HepG2 (cell line): Measurements from ENCODE around the gene NUDT9. TPM values are rescaled to one million over a fixed set of nuclear protein-coding genes. Genes with fewer than 3 reads are reported as not detected.
A peak's percentile ranks its signal among the peaks of the same experiment; 100 is the strongest.

Experiments
- BRCA1 ChIP-seq: sonication (generic); formaldehyde crosslinking; IDR thresholded peaks from 2 replicates; pipeline ENCODE4 v1.4.0; 2020; ENCODE audit warnings: missing genetic modification reagents
- BRF2 ChIP-seq: sonication (generic); formaldehyde crosslinking; IDR thresholded peaks from 2 replicates; pipeline ENCODE4 v1.8.1; 2022; ENCODE audit warnings: mild to moderate bottlenecking, missing genetic modification reagents
- ETV5 ChIP-seq: IDR thresholded peaks from 2 replicates; pipeline ENCODE4 v1.6.1; 2018; ENCODE audit warnings: missing biosample characterization, missing genetic modification reagents, inconsistent platforms, borderline replicate concordance
- HOXA9 ChIP-seq: sonication (generic); formaldehyde crosslinking; IDR thresholded peaks from 2 replicates; pipeline ENCODE4 v1.8.1; 2022; ENCODE audit warnings: missing genetic modification reagents, mild to moderate bottlenecking, moderate library complexity, borderline replicate concordance
- NCOA1 ChIP-seq: sonication (generic); formaldehyde crosslinking; IDR thresholded peaks from 2 replicates; pipeline ENCODE4 v1.9.0; 2021; ENCODE audit warnings: missing genetic modification reagents
- SRF ChIP-seq: IDR thresholded peaks from 2 replicates; pipeline ENCODE4 v1.6.1; 2011; ENCODE audit warnings: mild to moderate bottlenecking, low read depth, low read length, moderate library complexity
- SRY ChIP-seq: sonication (generic); formaldehyde crosslinking; IDR thresholded peaks from 2 replicates; pipeline ENCODE4 v1.8.0; 2022; ENCODE audit warnings: mild to moderate bottlenecking, missing genetic modification reagents
- TARDBP ChIP-seq: sonication (generic); formaldehyde crosslinking; IDR thresholded peaks from 2 replicates; pipeline ENCODE4 v1.8.0; 2022; ENCODE audit warnings: mild to moderate bottlenecking, missing genetic modification reagents
- TEAD2 ChIP-seq: sonication (generic); formaldehyde crosslinking; IDR thresholded peaks from 2 replicates; pipeline ENCODE4 v1.9.0; 2021; ENCODE audit warnings: missing genetic modification reagents
- THAP8 ChIP-seq: sonication (generic); formaldehyde crosslinking; IDR thresholded peaks from 2 replicates; pipeline ENCODE4 v1.5.1; 2020; ENCODE audit warnings: missing genetic modification reagents, mild to moderate bottlenecking, borderline replicate concordance
- ZFP82 ChIP-seq: sonication (generic); formaldehyde crosslinking; IDR thresholded peaks from 2 replicates; pipeline ENCODE4 v1.5.1; 2020; ENCODE audit warnings: mild to moderate bottlenecking, missing genetic modification reagents, borderline replicate concordance
- ZKSCAN8 ChIP-seq: IDR thresholded peaks from 2 replicates; pipeline ENCODE4 v1.6.1; 2016; ENCODE audit warnings: borderline replicate concordance, missing genetic modification reagents, missing compliant biosample characterization
- ZNF160 ChIP-seq: sonication (generic); formaldehyde crosslinking; IDR thresholded peaks from 2 replicates; pipeline ENCODE4 v1.8.0; 2022; ENCODE audit warnings: mild to moderate bottlenecking, inconsistent platforms, missing genetic modification reagents
- ZNF235 ChIP-seq: sonication (generic); formaldehyde crosslinking; IDR thresholded peaks from 2 replicates; pipeline ENCODE4 v1.8.1; 2023; ENCODE audit warnings: mild to moderate bottlenecking, missing genetic modification reagents, borderline replicate concordance
- ZNF276 ChIP-seq: sonication (generic); formaldehyde crosslinking; IDR thresholded peaks from 2 replicates; pipeline ENCODE4 v1.4.0; 2020; ENCODE audit warnings: mild to moderate bottlenecking, low read depth, missing genetic modification reagents
- ZNF484 ChIP-seq: sonication (generic); formaldehyde crosslinking; IDR thresholded peaks from 2 replicates; pipeline ENCODE4 v1.5.1; 2020; ENCODE audit warnings: mild to moderate bottlenecking, low read depth, missing genetic modification reagents, borderline replicate concordance
- ZNF576 ChIP-seq: sonication (generic); formaldehyde crosslinking; IDR thresholded peaks from 2 replicates; pipeline ENCODE4 v1.4.0; 2020; ENCODE audit warnings: mild to moderate bottlenecking, missing genetic modification reagents
- ZNF577 ChIP-seq: sonication (generic); formaldehyde crosslinking; IDR thresholded peaks from 2 replicates; pipeline ENCODE4 v1.4.0; 2020; ENCODE audit warnings: mild to moderate bottlenecking, low read depth, missing genetic modification reagents, borderline replicate concordance
- ZNF598 ChIP-seq: sonication (generic); formaldehyde crosslinking; IDR thresholded peaks from 2 replicates; pipeline ENCODE4 v1.5.1; 2020; ENCODE audit warnings: mild to moderate bottlenecking, missing genetic modification reagents, borderline replicate concordance
- ZNF644 ChIP-seq: IDR thresholded peaks from 2 replicates; pipeline ENCODE4 v1.6.1; 2016; ENCODE audit warnings: low read depth
- ZNF713 ChIP-seq: sonication (generic); formaldehyde crosslinking; IDR thresholded peaks from 2 replicates; pipeline ENCODE4 v1.4.0; 2020; ENCODE audit warnings: mild to moderate bottlenecking, missing genetic modification reagents
- ZNF75D ChIP-seq: sonication (generic); formaldehyde crosslinking; IDR thresholded peaks from 2 replicates; pipeline ENCODE4 v1.8.1; 2023; ENCODE audit warnings: missing genetic modification reagents, mild to moderate bottlenecking, borderline replicate concordance
- polyA plus RNA-seq, 8 experiments: library from polyadenylated mRNA; depleted of rRNA in 3 of 8; stranded (reverse) in 7 of 8; unstranded in 1 of 8; fragments of >200 nt; fragmentation: Illumina TruSeq in 4 of 8; extraction: Trizol in 4 of 8; gene quantifications; 2 replicates each; pipeline versions ENCODE4 v1.2.1 to v1.2.3, GENCODE V29; 2011 to 2016; ENCODE audit warnings: low read depth in 4 of 8, missing spikeins in 1 of 8, mixed read lengths in 1 of 8; ENCODE audit not compliant: insufficient read depth in 1 of 8
- total RNA-seq, 5 experiments: library from RNA; depleted of rRNA; stranded (reverse); fragments of >200 nt; fragmentation: Illumina TruSeq; extraction: Trizol; gene quantifications; 2 replicates each; pipeline ENCODE4 v1.2.3, GENCODE V29; 2016; ENCODE audit warnings: low read depth in 1 of 5
- TF ChIP-seq, protein P1 (sequence below): sonication (generic); formaldehyde crosslinking; IDR thresholded peaks from 2 replicates; pipeline ENCODE4 v1.5.0; 2020; ENCODE audit warnings: missing genetic modification reagents
- TF ChIP-seq, protein P2 (sequence below): IDR thresholded peaks from 2 replicates; pipeline ENCODE4 v1.6.1; 2012; ENCODE audit warnings: inconsistent platforms

NUDT9 gene
- total and polyA plus RNA-seq, 2 of the 13 experiments (the other 11 are each of a cell fraction or from before 2014, with no cell fraction given), result 10.4 to 12.3 TPM

DNA sequence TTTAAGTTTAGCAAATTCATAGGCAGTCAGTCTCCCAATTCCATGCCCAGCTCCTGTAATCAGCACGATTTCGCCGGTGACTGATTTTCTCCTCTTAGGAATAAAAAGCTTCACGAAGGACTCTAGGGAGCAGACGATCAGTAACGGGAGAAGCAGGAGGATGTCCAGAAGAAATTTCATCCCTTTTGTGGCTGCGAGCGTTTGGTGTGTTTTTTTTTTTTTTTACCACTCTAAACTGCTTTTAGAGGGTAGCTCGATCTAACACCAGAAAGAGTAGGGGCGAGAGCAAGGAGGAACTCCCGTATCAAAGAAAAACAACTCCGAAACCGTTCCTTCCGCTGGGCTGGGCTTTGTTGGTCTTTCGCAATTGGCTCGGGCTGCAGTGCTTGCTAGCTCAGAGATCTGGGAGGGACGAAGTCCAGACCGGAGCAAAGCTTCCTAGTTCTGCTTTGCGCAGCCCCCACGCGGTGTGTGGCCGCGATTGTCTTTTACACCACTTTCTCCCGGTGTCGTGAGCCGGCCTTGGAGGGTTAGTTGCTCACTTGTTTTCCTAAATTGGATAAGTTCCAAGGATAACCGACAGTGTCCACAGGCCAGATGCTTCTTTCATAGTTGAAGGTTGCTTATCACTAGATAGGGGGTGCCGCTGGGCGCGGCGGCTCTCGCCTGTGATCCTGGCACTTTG lies 31.3 kb upstream of the NUDT9 start, which contains the start of gene HSD17B11 (continued):
- TF ChIP-seq BRF2 (CRISPR knock-in tag), result peak; percentile 64; the same call in 1 of the 2 replicates
- TF ChIP-seq ZKSCAN8 (CRISPR knock-in tag), result peak; percentile 93
- TF ChIP-seq ZNF484, result no peak
- no peak for TF ChIP-seq ZNF576 (CRISPR knock-in tag)
- TF ChIP-seq, protein P1, sequence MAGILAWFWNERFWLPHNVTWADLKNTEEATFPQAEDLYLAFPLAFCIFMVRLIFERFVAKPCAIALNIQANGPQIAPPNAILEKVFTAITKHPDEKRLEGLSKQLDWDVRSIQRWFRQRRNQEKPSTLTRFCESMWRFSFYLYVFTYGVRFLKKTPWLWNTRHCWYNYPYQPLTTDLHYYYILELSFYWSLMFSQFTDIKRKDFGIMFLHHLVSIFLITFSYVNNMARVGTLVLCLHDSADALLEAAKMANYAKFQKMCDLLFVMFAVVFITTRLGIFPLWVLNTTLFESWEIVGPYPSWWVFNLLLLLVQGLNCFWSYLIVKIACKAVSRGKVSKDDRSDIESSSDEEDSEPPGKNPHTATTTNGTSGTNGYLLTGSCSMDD (CRISPR knock-in tag), result no peak
- TF ChIP-seq ZNF598, result peak; percentile 74
- TF ChIP-seq TARDBP (CRISPR knock-in tag), result peak; percentile 93
- TF ChIP-seq ZNF713 (CRISPR knock-in tag), result no peak
- TF ChIP-seq ZFP82 (CRISPR knock-in tag), result 0 out of 2 replicates have a peak, but pooled peaks have one; percentile 31
- no peak for TF ChIP-seq ZNF75D (CRISPR knock-in tag)
- no peak for TF ChIP-seq THAP8
- TF ChIP-seq TEAD2, result no peak
- TF ChIP-seq ZNF160 (CRISPR knock-in tag), result no peak; the same call in 1 of the 2 replicates
- TF ChIP-seq ZNF577 (CRISPR knock-in tag), result no peak
- peak; percentile 49; the same call in 1 of the 2 replicates for TF ChIP-seq BRCA1 (CRISPR knock-in tag)
- TF ChIP-seq NCOA1, result peak; percentile 82
- TF ChIP-seq ETV5 (CRISPR knock-in tag), result peak; percentile 91
- TF ChIP-seq ZNF235, result no peak
- no peak for TF ChIP-seq HOXA9 (CRISPR knock-in tag)
- TF ChIP-seq, protein P2, sequence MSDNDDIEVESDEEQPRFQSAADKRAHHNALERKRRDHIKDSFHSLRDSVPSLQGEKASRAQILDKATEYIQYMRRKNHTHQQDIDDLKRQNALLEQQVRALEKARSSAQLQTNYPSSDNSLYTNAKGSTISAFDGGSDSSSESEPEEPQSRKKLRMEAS, result peak; percentile 79
- no peak; the same call in 1 of the 2 replicates for TF ChIP-seq ZNF276 (CRISPR knock-in tag)
- TF ChIP-seq ZNF644 (CRISPR knock-in tag), result 0 out of 2 replicates have a peak, but pooled peaks have one; percentile 51
- 0 out of 2 replicates have a peak, but pooled peaks have one; percentile 78 for TF ChIP-seq SRY
- no peak for TF ChIP-seq SRF
